ENCODE results near the gene SLC17A9. TPM values are rescaled to one million over a fixed set of nuclear protein-coding genes. Genes with fewer than 3 reads are reported as not detected.

SLC17A9 gene
- total and polyA plus RNA-seq, 2 experiments from 2014 or later: 32.0 to 39.3 TPM

- no peak for TF ChIP-seq ZNF462 (CRISPR knock-in tag; IDR thresholded peaks at IDR 0.05)
- TF ChIP-seq EZH2 (IDR thresholded peaks at IDR 0.05; ENCODE audit: low read depth, unreplicated experiment): no peak
- TF ChIP-seq ZNF114 (CRISPR knock-in tag; IDR thresholded peaks at IDR 0.05): no peak
- no peak for TF ChIP-seq POLR2AphosphoS5 (IDR thresholded peaks at IDR 0.05; ENCODE audit: low read depth)
- TF ChIP-seq CREB1 (CRISPR knock-in tag; IDR thresholded peaks at IDR 0.05; ENCODE audit: low read depth): no peak
- TF ChIP-seq ZNF331 (CRISPR knock-in tag; IDR thresholded peaks at IDR 0.05; ENCODE audit: low read depth): no peak
- TF ChIP-seq CTCF (conservative IDR thresholded peaks at IDR 0.05; ENCODE audit: low read depth in 2 of 2): no peak
- TF ChIP-seq EZH2phosphoT487 (IDR thresholded peaks at IDR 0.05; ENCODE audit: unreplicated experiment): no peak
- TF ChIP-seq ETS1 (IDR thresholded peaks at IDR 0.05): no peak
- no peak for TF ChIP-seq NANOG (IDR thresholded peaks at IDR 0.05; ENCODE audit: borderline replicate concordance)
- TF ChIP-seq JUNB (IDR thresholded peaks at IDR 0.05; ENCODE audit: unreplicated experiment): no peak
These were observed 10.5 kb downstream of the SLC17A9 start (continued) for GRCh38 chr20:62962891-62963613.
